Cardiac muscle cell (in vitro differentiated cells and primary cell): ENCODE data around the gene TCHHL1. TPM values are rescaled to one million over a fixed set of nuclear protein-coding genes. Genes with fewer than 3 reads are reported as not detected.
"Not testable (repeated sequence)": the region's sequence is repeated elsewhere in the genome, so short reads cannot be mapped to it uniquely, and the experiment has no call there.

Source experiments
- DNase-seq, 2 donors: peaks; one replicate each; pipeline versions ENCODE4 v3.0.0 to v3.0.0-alpha.2; 2010 to 2017; ENCODE audit warnings: low read depth in 1 of 2, low spot score in 1 of 2
- H3K27ac ChIP-seq: fragments of 200-600 bp; sonication (generic); 2 replicates; pipeline ENCODE4 v1.5.1; 2016
- H3K27me3 ChIP-seq: fragments of 200-600 bp; sonication (generic); 2 replicates; pipeline ENCODE4 v1.6.0; 2016; ENCODE audit warnings: control low read depth
- H3K36me3 ChIP-seq: fragments of 200-600 bp; sonication (generic); 2 replicates; pipeline ENCODE4 v1.5.1; 2016; ENCODE audit warnings: control low read depth
- H3K4me1 ChIP-seq: fragments of 200-600 bp; sonication (generic); 2 replicates; pipeline ENCODE4 v1.8.1; 2017; ENCODE audit warnings: low read depth, mild to moderate bottlenecking, mixed run types
- H3K4me3 ChIP-seq: fragments of 200-600 bp; sonication (generic); 2 replicates; pipeline ENCODE4 v1.5.1; 2016; ENCODE audit warnings: mild to moderate bottlenecking
- H3K9me3 ChIP-seq: fragments of 200-600 bp; sonication (generic); 2 replicates; pipeline ENCODE4 v1.5.1; 2017; ENCODE audit warnings: low read depth, mild to moderate bottlenecking, control low read depth
- CTCF ChIP-seq: IDR thresholded peaks from 2 replicates; pipeline ENCODE4 v1.5.1; 2012; ENCODE audit warnings: low read depth, mild to moderate bottlenecking, low read length
- polyA plus RNA-seq: library from polyadenylated mRNA; unstranded; fragments of >200 nt; fragmentation: Nextera tagmentation; extraction: Ambion mirVana; gene quantifications from 2 replicates; pipeline ENCODE4 v1.2.1, GENCODE V29; 2016
- total RNA-seq: library from RNA; depleted of rRNA; stranded (reverse); fragments of >200 nt; gene quantifications from 2 replicates; pipeline ENCODE4 v1.2.3, GENCODE V29; 2016

The TCHHL1 gene
- total and polyA plus RNA-seq, 2 experiments from 2014 or later: not detected

DNA sequence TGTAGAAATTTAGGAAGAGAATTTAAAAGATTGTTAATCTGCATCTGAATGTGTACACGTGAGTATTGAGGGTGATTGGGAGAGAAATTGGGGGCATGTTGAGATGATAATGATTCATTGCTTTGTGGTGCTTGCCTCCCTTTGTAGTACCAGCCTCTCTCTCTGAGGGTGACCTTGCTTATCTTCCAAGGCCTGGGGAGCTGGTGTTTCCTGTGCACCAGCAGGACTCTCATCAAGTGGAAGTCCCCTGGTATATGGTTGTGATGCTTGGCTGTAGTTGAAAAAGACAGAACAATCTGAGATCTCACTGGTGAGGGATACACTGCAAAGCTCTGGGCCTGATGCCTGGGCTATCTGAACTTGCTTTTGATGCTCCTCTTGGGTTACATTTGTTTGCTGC is 4.0 kb downstream of the TCHHL1 start:
- no peak for TF ChIP-seq CTCF
- DNase-seq: no peak
- Histone ChIP-seq H3K27me3 (no peaks in the 10 kb centered on the region), H3K4me1 (no peaks in the 10 kb centered on the region), H3K9me3 (no peaks in the 10 kb centered on the region), H3K36me3 (no peaks in the 10 kb centered on the region), H3K27ac (no peak overlapping the region), H3K4me3 (no peak overlapping the region)

- H3K36me3 ChIP-seq, H3K27ac ChIP-seq, DNase-seq, H3K9me3 ChIP-seq, H3K4me3 ChIP-seq, H3K27me3 ChIP-seq, H3K4me1 ChIP-seq: not testable (repeated sequence)
Measured at GRCh38 chr1:152081026-152081425, 7.8 kb downstream of the TCHHL1 start.

DNA sequence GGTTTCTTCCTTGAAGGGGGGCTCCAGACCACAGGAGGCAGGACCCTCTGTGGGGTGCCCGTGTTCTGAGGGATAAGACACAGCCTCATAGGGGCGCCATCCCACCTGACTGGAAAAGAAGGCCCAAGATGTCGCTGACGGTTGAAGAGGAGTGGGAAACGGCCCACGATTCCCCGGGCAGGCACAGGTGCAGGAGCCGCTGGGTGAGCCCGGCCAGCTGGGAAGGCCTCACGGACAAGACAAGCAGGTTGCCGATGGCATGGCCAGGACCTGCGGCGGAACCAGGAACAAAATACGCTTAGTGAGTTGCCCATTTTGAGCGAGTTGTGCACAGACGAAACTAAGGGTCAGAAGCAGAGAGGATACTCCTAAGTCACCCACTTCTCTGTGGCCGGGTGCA is 8.4 kb downstream of the TCHHL1 start:
- not testable (repeated sequence) for H3K27me3 ChIP-seq, H3K36me3 ChIP-seq, H3K4me1 ChIP-seq, H3K4me3 ChIP-seq, H3K27ac ChIP-seq, DNase-seq, H3K9me3 ChIP-seq

DNA sequence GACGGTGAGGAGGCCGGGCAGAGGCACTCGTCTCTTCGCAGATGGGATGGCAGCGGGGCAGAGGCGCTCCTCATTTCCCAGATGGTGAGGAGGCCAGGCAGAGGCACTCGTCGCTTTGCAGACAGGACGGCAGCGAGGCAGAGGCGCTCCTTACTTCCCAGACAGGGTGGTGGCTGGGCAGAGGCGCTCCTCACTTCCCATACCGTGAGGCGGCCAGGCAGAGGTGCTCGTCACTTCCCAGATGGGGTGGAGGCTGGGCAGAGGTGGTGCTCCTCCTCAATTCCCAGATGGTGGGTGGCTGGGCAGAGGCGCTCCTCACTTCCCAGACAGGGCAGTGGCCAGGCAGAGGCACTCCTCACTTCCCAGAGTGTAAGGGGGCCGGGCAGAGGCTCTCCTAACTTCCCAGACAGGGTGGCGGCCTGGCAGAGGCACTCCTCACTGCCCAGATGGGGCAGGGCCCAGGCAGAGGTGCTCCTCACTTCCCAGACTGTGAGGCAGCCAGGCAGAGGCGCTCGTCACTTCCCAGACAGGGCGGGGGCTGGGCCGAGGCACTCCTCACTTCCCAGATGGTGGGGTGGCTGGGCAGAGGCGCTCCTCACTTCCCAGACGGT is 9.9 kb downstream of the TCHHL1 start:
- no peak overlapping the region for H3K4me3 ChIP-seq
- no peak for DNase-seq
- TF ChIP-seq CTCF: no peak

GRCh38 chr1:152072311-152072710 is 16.6 kb downstream of the TCHHL1 start:
- no peaks in the 10 kb centered on the region for H3K4me1 ChIP-seq
- DNase-seq: no peak
- H3K9me3 ChIP-seq: no peaks in the 10 kb centered on the region
- no peaks in the 10 kb centered on the region for H3K27me3 ChIP-seq
- TF ChIP-seq CTCF: no peak
- H3K27ac ChIP-seq: no peak overlapping the region
- no peaks in the 10 kb centered on the region for H3K36me3 ChIP-seq
- H3K4me3 ChIP-seq: no peak overlapping the region

More for the DNA sequence above, 9.9 kb downstream of the TCHHL1 start:
- Histone ChIP-seq H3K4me1 (no peaks in the 10 kb centered on the region), H3K27ac (no peak overlapping the region), H3K27me3 (no peaks in the 10 kb centered on the region), H3K9me3 (no peaks in the 10 kb centered on the region), H3K36me3 (no peaks in the 10 kb centered on the region)

GRCh38 chr1:152071123-152071522 is 17.7 kb downstream of the TCHHL1 start:
- no peaks in the 10 kb centered on the region for H3K9me3 ChIP-seq
- H3K4me3 ChIP-seq: no peak overlapping the region
- no peak for TF ChIP-seq CTCF
- DNase-seq: no peak
- H3K27me3 ChIP-seq: no peaks in the 10 kb centered on the region
- H3K36me3 ChIP-seq: no peaks in the 10 kb centered on the region
- no peaks in the 10 kb centered on the region for H3K4me1 ChIP-seq
- H3K27ac ChIP-seq: no peak overlapping the region

DNA sequence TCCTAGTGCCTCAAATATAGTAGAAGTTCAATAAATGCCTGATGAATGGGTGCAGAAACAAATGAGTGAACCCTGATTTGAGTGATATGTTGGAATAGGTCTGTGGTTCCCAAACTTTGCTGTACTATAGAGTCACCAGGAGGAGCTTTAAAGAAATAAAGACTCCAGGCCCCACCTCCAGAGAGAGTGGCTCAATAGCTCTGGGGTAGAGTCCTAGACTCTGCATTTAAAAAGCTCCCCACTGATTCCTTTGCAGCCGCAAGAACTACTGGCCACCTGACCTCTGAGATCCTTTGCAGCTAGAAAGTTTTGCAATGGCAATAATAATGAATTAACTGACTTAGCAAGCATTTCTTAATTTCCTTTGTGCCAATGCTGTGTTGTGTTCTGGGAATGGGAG is 20.9 kb downstream of the TCHHL1 start:
- H3K4me3 ChIP-seq: no peak overlapping the region
- no peak overlapping the region for H3K27ac ChIP-seq
- no peaks in the 10 kb centered on the region for H3K36me3 ChIP-seq
- H3K4me1 ChIP-seq: no peaks in the 10 kb centered on the region
- TF ChIP-seq CTCF: no peak
- H3K27me3 ChIP-seq: no peaks in the 10 kb centered on the region
- no peak for DNase-seq
- no peaks in the 10 kb centered on the region for H3K9me3 ChIP-seq
